Raji (cell line): ENCODE results near the gene GPATCH2L.

Experiments
- POLR2A ChIP-seq: IDR thresholded peaks from 2 replicates; pipeline ENCODE4 v1.6.1; 2011; ENCODE audit warnings: low read depth, low read length, control low read depth; ENCODE audit not compliant: insufficient read depth

The GPATCH2L gene

GRCh38 chr14:76208340-76208739, 56.6 kb downstream of the GPATCH2L start:
- no peak for TF ChIP-seq POLR2A

- TF ChIP-seq POLR2A, result no peak
These were observed 60.5 kb downstream of the GPATCH2L start for GRCh38 chr14:76212242-76212641.

- no peak for TF ChIP-seq POLR2A
These were observed 65.5 kb downstream of the GPATCH2L start for GRCh38 chr14:76217179-76217578.

- no peak for TF ChIP-seq POLR2A
These were observed 66.9 kb downstream of the GPATCH2L start for GRCh38 chr14:76218662-76219061.

GRCh38 chr14:76219873-76220272, 68.2 kb downstream of the GPATCH2L start:
- no peak for TF ChIP-seq POLR2A

- no peak for TF ChIP-seq POLR2A
These were observed 75.8 kb downstream of the GPATCH2L start for GRCh38 chr14:76227450-76228050.

GRCh38 chr14:76228138-76228537, 76.4 kb downstream of the GPATCH2L start:
- TF ChIP-seq POLR2A, result no peak

GRCh38 chr14:76232800-76233199, 81.1 kb downstream of the GPATCH2L start:
- no peak for TF ChIP-seq POLR2A

- no peak for TF ChIP-seq POLR2A
These were observed 83.9 kb downstream of the GPATCH2L start for GRCh38 chr14:76235628-76236027.

GRCh38 chr14:76236172-76237130, 84.7 kb downstream of the GPATCH2L start:
- TF ChIP-seq POLR2A, result no peak

- no peak for TF ChIP-seq POLR2A
These were observed 85.7 kb downstream of the GPATCH2L start for GRCh38 chr14:76237349-76237990.

GRCh38 chr14:76245097-76245496, 93.4 kb downstream of the GPATCH2L start:
- no peak for TF ChIP-seq POLR2A

GRCh38 chr14:76250302-76250701, 98.6 kb downstream of the GPATCH2L start:
- no peak for TF ChIP-seq POLR2A

GRCh38 chr14:76252471-76252870, 100.7 kb downstream of the GPATCH2L start:
- no peak for TF ChIP-seq POLR2A

GRCh38 chr14:76253111-76253510, 101.4 kb downstream of the GPATCH2L start:
- TF ChIP-seq POLR2A, result no peak

- no peak for TF ChIP-seq POLR2A
These were observed 104.8 kb downstream of the GPATCH2L start for GRCh38 chr14:76256545-76256944.
